H9 (cell line): Measurements from ENCODE around the gene TMTC2. TPM values are rescaled to one million over a fixed set of nuclear protein-coding genes. Genes with fewer than 3 reads are reported as not detected.

ENCODE experiments used
- DNase-seq: peaks from one replicate; pipeline ENCODE4 v3.0.0-alpha.2; 2017
- H2AFZ ChIP-seq: one replicate; pipeline ENCODE4 v1.6.1; 2013; ENCODE audit warnings: mild to moderate bottlenecking, low read length, control low read depth, moderate library complexity
- H2AK5ac ChIP-seq: 2 replicates; pipeline ENCODE4 v1.6.1; 2013; ENCODE audit warnings: low read length, control low read depth, mixed read lengths; ENCODE audit not compliant: insufficient read length
- H2BK120ac ChIP-seq: one replicate; pipeline ENCODE4 v1.6.1; 2013; ENCODE audit warnings: low read depth, mild to moderate bottlenecking, low read length, control low read depth, inconsistent platforms; ENCODE audit not compliant: poor library complexity, severe bottlenecking
- H2BK12ac ChIP-seq: 2 replicates; pipeline ENCODE4 v1.6.1; 2013; ENCODE audit warnings: low read length, control low read depth, mixed read lengths, low read depth; ENCODE audit not compliant: insufficient read length
- H2BK15ac ChIP-seq: 2 replicates; pipeline ENCODE4 v1.6.1; 2013; ENCODE audit warnings: low read depth, low read length, control low read depth
- H2BK20ac ChIP-seq: one replicate; pipeline ENCODE4 v1.6.1; 2013; ENCODE audit warnings: low read depth, mild to moderate bottlenecking, low read length, control low read depth, inconsistent platforms; ENCODE audit not compliant: poor library complexity, severe bottlenecking
- H2BK5ac ChIP-seq: 2 replicates; pipeline ENCODE4 v1.6.1; 2013; ENCODE audit warnings: low read length, control low read depth, mixed read lengths; ENCODE audit not compliant: insufficient read length
- H3K14ac ChIP-seq: 2 replicates; pipeline ENCODE4 v1.6.1; 2013; ENCODE audit warnings: low read length, control low read depth; ENCODE audit not compliant: insufficient read depth
- H3K18ac ChIP-seq: 2 replicates; pipeline ENCODE4 v1.6.1; 2013; ENCODE audit warnings: low read depth, mild to moderate bottlenecking, mixed read lengths, low read length, control low read depth; ENCODE audit not compliant: insufficient read length
- H3K23ac ChIP-seq: 2 replicates; pipeline ENCODE4 v1.6.1; 2013; ENCODE audit warnings: low read length, control low read depth, mixed read lengths, low read depth; ENCODE audit not compliant: insufficient read length
- H3K23me2 ChIP-seq: 2 replicates; pipeline ENCODE4 v1.6.1; 2013; ENCODE audit warnings: low read depth, mild to moderate bottlenecking, mixed read lengths, low read length, control low read depth; ENCODE audit not compliant: insufficient read length, poor library complexity, severe bottlenecking
- H3K27ac ChIP-seq: 2 replicates; pipeline ENCODE4 v1.5.1; 2013; ENCODE audit warnings: low read length, control low read depth, mixed read lengths, low read depth; ENCODE audit not compliant: insufficient read length
- H3K27me3 ChIP-seq: 2 replicates; pipeline ENCODE4 v1.6.1; 2013; ENCODE audit warnings: low read length, control low read depth, inconsistent platforms; ENCODE audit not compliant: insufficient read depth
- H3K4ac ChIP-seq: 2 replicates; pipeline ENCODE4 v1.6.1; 2013; ENCODE audit warnings: low read depth, mild to moderate bottlenecking, control low read depth, inconsistent platforms, low read length, moderate library complexity
- H3K4me1 ChIP-seq: 2 replicates; pipeline ENCODE4 v1.6.1; 2013; ENCODE audit warnings: low read length, control low read depth, inconsistent platforms; ENCODE audit not compliant: insufficient read depth
- H3K4me2 ChIP-seq: 2 replicates; pipeline ENCODE4 v1.6.1; 2013; ENCODE audit warnings: low read length, control low read depth, mixed read lengths; ENCODE audit not compliant: insufficient read length, insufficient read depth
- H3K56ac ChIP-seq: 2 replicates; pipeline ENCODE4 v1.6.1; 2013; ENCODE audit warnings: low read depth, mild to moderate bottlenecking, mixed read lengths, low read length, control low read depth; ENCODE audit not compliant: insufficient read length
- H3K79me1 ChIP-seq: 2 replicates; pipeline ENCODE4 v1.6.1; 2013; ENCODE audit warnings: low read depth, mild to moderate bottlenecking, moderate library complexity, low read length, control low read depth, inconsistent platforms; ENCODE audit not compliant: insufficient read depth, poor library complexity, severe bottlenecking
- H3K79me2 ChIP-seq: 2 replicates; pipeline ENCODE4 v1.6.1; 2013; ENCODE audit warnings: low read length, control low read depth, inconsistent platforms; ENCODE audit not compliant: insufficient read depth
- H3K9ac ChIP-seq: 2 replicates; pipeline ENCODE4 v1.6.1; 2013; ENCODE audit warnings: low read length, control low read depth, mixed read lengths; ENCODE audit not compliant: insufficient read length; ENCODE audit errors: extremely low read depth
- H3K9me3 ChIP-seq: one replicate; pipeline ENCODE4 v1.6.1; 2013; ENCODE audit warnings: low read depth, low read length, inconsistent platforms; ENCODE audit not compliant: control insufficient read depth
- H3T11ph ChIP-seq: one replicate; pipeline ENCODE4 v1.6.1; 2013; ENCODE audit warnings: mild to moderate bottlenecking, low read length, control low read depth, inconsistent platforms
- H4K20me1 ChIP-seq: one replicate; pipeline ENCODE4 v1.6.1; 2013; ENCODE audit not compliant: control insufficient read depth, insufficient read length, insufficient read depth
- H4K5ac ChIP-seq: 2 replicates; pipeline ENCODE4 v1.6.1; 2013; ENCODE audit warnings: low read depth, mild to moderate bottlenecking, mixed read lengths, low read length, control low read depth; ENCODE audit not compliant: insufficient read length
- H4K8ac ChIP-seq: replicated peaks from 2 replicates; pipeline ENCODE4 v1.6.1; 2013; ENCODE audit warnings: low read length, control low read depth, mixed read lengths, low read depth; ENCODE audit not compliant: insufficient read length
- H4K91ac ChIP-seq: 2 replicates; pipeline ENCODE4 v1.6.1; 2013; ENCODE audit warnings: low read depth, mild to moderate bottlenecking, moderate library complexity, mixed read lengths, low read length, control low read depth; ENCODE audit not compliant: insufficient read length
- H3K27ac Mint-ChIP-seq, 3 experiments: 2 replicates in 2 of 3; 3 replicates in 1 of 3; pipeline ENCODE4 v1.8.0; 2020 to 2021; ENCODE audit warnings: mixed read lengths in 3 of 3, mild to moderate bottlenecking in 1 of 3, moderate library complexity in 1 of 3
- H3K27me3 Mint-ChIP-seq: 2 replicates; pipeline ENCODE4 v1.8.0; 2021; ENCODE audit warnings: low read depth, mild to moderate bottlenecking, moderate library complexity, mixed read lengths
- H3K36me3 Mint-ChIP-seq, 3 experiments: 2 replicates in 2 of 3; 3 replicates in 1 of 3; pipeline ENCODE4 v1.8.0; 2020 to 2021; ENCODE audit warnings: low read depth in 3 of 3, mixed read lengths in 3 of 3; ENCODE audit not compliant: insufficient read depth in 1 of 3
- H3K4me1 Mint-ChIP-seq, 2 experiments: 2 replicates each; pipeline ENCODE4 v1.8.0; 2020; ENCODE audit warnings: mixed read lengths in 2 of 2
- H3K4me3 Mint-ChIP-seq, 2 experiments: 2 replicates in 1 of 2; 3 replicates in 1 of 2; pipeline ENCODE4 v1.8.0; 2020 to 2021; ENCODE audit warnings: mild to moderate bottlenecking in 2 of 2, mixed read lengths in 2 of 2, moderate library complexity in 1 of 2
- H3K9me3 Mint-ChIP-seq, 2 experiments: 2 replicates in 1 of 2; 3 replicates in 1 of 2; pipeline ENCODE4 v1.8.0; 2020; ENCODE audit warnings: mild to moderate bottlenecking in 2 of 2, mixed read lengths in 2 of 2, moderate library complexity in 1 of 2
- whole genome bisulfite sequencing: extraction: QIAGEN DNeasy Blood & Tissue Kit; methylation state at CpG from one replicate; pipeline ENCODE4 v1.1.7; 2013; ENCODE audit warnings: missing lambda C conversion rate, low lambda C conversion rate, mixed read lengths; ENCODE audit not compliant: insufficient read length; ENCODE audit errors: extremely low coverage; 5-methylcytosine and 5-hydroxymethylcytosine counted together
- total RNA-seq: library from RNA; stranded (reverse); gene quantifications from 2 replicates; pipeline ENCODE4 v1.2.1, GENCODE V29; 2021
- TF ChIP-seq, protein P1 (sequence below): fragments of 200-600 bp; sonication (generic); conservative IDR thresholded peaks from 3 replicates; pipeline ENCODE4 v1.8.0; 2021; ENCODE audit warnings: antibody characterized with exemption, mild to moderate bottlenecking

The TMTC2 gene
- total RNA-seq, 1 experiment from 2014 or later, result 3.1 TPM

DNA sequence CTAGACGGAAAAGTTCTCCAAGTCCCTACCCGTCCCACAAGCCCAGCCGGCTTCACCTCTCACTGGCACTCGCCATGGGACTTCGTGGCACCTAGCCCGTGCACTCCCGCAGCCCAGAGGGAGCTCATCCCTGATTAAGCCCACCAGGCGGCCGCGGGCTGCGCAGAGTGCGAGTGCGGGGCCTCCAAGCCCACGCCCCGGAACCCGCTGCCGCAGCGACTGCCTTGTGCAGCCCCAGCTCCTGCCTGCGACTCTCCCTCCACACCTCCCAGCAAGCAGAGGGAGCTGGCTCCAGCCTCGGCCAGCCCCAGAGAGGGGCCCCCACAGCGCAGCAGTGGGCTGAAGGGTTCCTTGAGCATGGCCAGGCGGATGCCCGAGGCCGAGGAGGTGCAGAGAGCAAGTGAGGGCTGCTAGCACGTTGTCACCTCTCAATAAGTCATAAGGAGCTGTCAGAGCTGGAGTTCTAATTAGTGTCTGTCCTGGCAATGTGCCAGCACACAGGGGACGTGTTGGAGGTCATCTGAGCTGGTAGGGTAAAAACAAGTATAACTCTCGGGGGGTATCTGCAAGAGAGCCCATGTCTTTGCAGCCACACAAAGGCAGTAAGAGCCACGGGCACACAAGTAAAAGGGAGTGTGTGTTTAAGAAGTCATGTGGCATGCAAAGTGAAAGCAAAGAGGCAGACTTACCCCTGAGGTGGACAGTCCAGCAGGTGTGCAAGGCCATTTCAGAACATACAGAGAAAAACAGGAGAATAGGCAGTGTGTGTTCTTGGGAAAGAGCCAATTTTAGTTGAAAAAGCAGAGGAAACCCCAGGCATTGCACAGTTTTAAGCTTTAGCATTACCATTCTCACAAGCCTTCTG lies 27.1 kb upstream of the TMTC2 start:
- H2BK15ac ChIP-seq, result no peak overlapping the region
- no peaks in the 10 kb centered on the region for H3K4me1 ChIP-seq
- no peak overlapping the region for H3T11ph ChIP-seq
- no peaks in the 10 kb centered on the region for H3K27me3 ChIP-seq
- H2BK5ac ChIP-seq, result no peak overlapping the region
- peaks cover 11 to 13% of the 10 kb centered on the region in 2 experiments; a peak in 4 of 5 replicates for H3K9me3 Mint-ChIP-seq
- no peaks in the 10 kb centered on the region for H3K79me1 ChIP-seq
- no peak overlapping the region for H3K23ac ChIP-seq
- no peak overlapping the region for H4K8ac ChIP-seq
- H3K27ac ChIP-seq, result no peak overlapping the region
- H3K27ac Mint-ChIP-seq, result peak overlapping the region in 1 of 3 experiments; percentile 30; a peak in 1 of 7 replicates
- H3K14ac ChIP-seq, result no peak overlapping the region
- no CpG with 5 or more reads among the region's 28 CpGs for WGBS
- H3K9me3 ChIP-seq, result no peaks in the 10 kb centered on the region
- peaks cover 9 to 10% of the 10 kb centered on the region in 2 experiments for H3K4me1 Mint-ChIP-seq
- H3K27me3 Mint-ChIP-seq, result peaks cover 1% of the 10 kb centered on the region; the same call in 1 of the 2 replicates
- DNase-seq, result no peak
- TF ChIP-seq, protein P1, sequence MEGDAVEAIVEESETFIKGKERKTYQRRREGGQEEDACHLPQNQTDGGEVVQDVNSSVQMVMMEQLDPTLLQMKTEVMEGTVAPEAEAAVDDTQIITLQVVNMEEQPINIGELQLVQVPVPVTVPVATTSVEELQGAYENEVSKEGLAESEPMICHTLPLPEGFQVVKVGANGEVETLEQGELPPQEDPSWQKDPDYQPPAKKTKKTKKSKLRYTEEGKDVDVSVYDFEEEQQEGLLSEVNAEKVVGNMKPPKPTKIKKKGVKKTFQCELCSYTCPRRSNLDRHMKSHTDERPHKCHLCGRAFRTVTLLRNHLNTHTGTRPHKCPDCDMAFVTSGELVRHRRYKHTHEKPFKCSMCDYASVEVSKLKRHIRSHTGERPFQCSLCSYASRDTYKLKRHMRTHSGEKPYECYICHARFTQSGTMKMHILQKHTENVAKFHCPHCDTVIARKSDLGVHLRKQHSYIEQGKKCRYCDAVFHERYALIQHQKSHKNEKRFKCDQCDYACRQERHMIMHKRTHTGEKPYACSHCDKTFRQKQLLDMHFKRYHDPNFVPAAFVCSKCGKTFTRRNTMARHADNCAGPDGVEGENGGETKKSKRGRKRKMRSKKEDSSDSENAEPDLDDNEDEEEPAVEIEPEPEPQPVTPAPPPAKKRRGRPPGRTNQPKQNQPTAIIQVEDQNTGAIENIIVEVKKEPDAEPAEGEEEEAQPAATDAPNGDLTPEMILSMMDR, result no peak
- no peak overlapping the region for H3K4me3 Mint-ChIP-seq
- no peak overlapping the region for H2BK120ac ChIP-seq
- H3K4ac ChIP-seq, result no peak overlapping the region
- H3K9ac ChIP-seq, result no peak overlapping the region
- no peaks in the 10 kb centered on the region for H3K79me2 ChIP-seq
- H2AFZ ChIP-seq, result no peak overlapping the region
- no peak overlapping the region for H4K5ac ChIP-seq
- no peak overlapping the region for H2AK5ac ChIP-seq
- no peak overlapping the region for H3K18ac ChIP-seq
- H4K91ac ChIP-seq, result no peak overlapping the region
- H3K36me3 Mint-ChIP-seq, result peaks cover 2 to 14% (median 3%) of the 10 kb centered on the region in 3 experiments; a peak in 2 of 7 replicates
- H4K20me1 ChIP-seq, result no peaks in the 10 kb centered on the region
- no peak overlapping the region for H2BK12ac ChIP-seq
- no peak overlapping the region for H3K4me2 ChIP-seq
- H3K23me2 ChIP-seq, result no peaks in the 10 kb centered on the region
- H2BK20ac ChIP-seq, result no peak overlapping the region
- H3K56ac ChIP-seq, result no peak overlapping the region
